Calu3 (cell line): Measurements from ENCODE around the gene IL17B. TPM values are rescaled to one million over a fixed set of nuclear protein-coding genes. Genes with fewer than 3 reads are reported as not detected.

Experiments
- BruUV-seq: library from RNA; stranded (reverse); fragments of 400-500 nt; replicated peaks from 2 replicates; lab custom pipeline; 2021; lab: Mats Ljungman, UMichigan
- CTCF ChIA-PET: fragments of 300-600 bp; sonication (Branson Sonifier 250); formaldehyde crosslinking; loops from one replicate; lab custom pipeline; 2022; ENCODE audit warnings: antibody characterized with exemption; lab: Charles Lee
- DNase-seq: peaks from one replicate; pipeline ENCODE4 v3.0.0; 2022
- H3K27ac Mint-ChIP-seq: one replicate; pipeline ENCODE4 v1.8.0; 2022; ENCODE audit warnings: mixed read lengths; ENCODE audit not compliant: unreplicated experiment
- H3K27me3 Mint-ChIP-seq: one replicate; pipeline ENCODE4 v1.8.0; 2022; ENCODE audit warnings: mixed read lengths; ENCODE audit not compliant: unreplicated experiment
- H3K36me3 Mint-ChIP-seq: one replicate; pipeline ENCODE4 v1.8.0; 2022; ENCODE audit warnings: mild to moderate bottlenecking, moderate library complexity, mixed read lengths; ENCODE audit not compliant: insufficient read depth, unreplicated experiment
- H3K4me1 Mint-ChIP-seq: one replicate; pipeline ENCODE4 v1.8.0; 2022; ENCODE audit warnings: mild to moderate bottlenecking, low read depth, mixed read lengths; ENCODE audit not compliant: unreplicated experiment
- H3K4me3 Mint-ChIP-seq: one replicate; pipeline ENCODE4 v1.8.0; 2022; ENCODE audit warnings: mild to moderate bottlenecking, low read depth, moderate library complexity, mixed read lengths; ENCODE audit not compliant: unreplicated experiment
- H3K9me3 Mint-ChIP-seq: one replicate; pipeline ENCODE4 v1.8.0; 2022; ENCODE audit warnings: low read depth, mixed read lengths; ENCODE audit not compliant: unreplicated experiment
- intact Hi-C: fragments of 100-400 bp; cut with micrococcal nuclease; formaldehyde crosslinking; loops from one replicate; pipeline ENCODE4 v1.10.0; 2022; ENCODE audit not compliant: unreplicated experiment
- total RNA-seq: library from RNA; stranded (reverse); gene quantifications from 2 replicates; pipeline ENCODE4 v1.2.3, GENCODE V29; 2022
- TF ChIP-seq, protein P1 (sequence below): fragments of 200-600 bp; IDR thresholded peaks from one replicate; pipeline ENCODE4 v1.8.0; 2022; ENCODE audit warnings: antibody characterized with exemption; ENCODE audit not compliant: unreplicated experiment

Gene IL17B
- total RNA-seq, 1 experiment from 2014 or later = not detected

DNA sequence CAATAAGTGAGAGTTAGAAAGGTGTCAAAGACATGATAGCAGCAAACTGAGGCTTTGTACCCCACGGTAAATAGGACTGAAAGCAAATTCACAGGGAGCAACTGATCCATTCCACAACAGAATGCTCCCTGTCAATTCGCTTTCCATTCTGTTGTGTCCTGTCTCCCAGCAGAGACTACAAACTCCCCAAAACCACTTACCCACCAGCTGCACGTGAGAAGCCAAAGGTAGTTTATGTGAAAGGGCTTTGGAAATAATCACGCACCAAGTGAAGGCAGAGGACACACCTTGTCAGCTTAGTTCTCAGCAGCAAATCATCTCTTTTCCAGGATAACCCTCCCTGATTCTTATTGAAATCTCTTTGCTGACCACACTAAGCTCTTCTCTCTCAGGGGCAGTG is 46.6 kb upstream of the IL17B start:
- no peaks in the 10 kb centered on the region for H3K36me3 Mint-ChIP-seq
- H3K4me1 Mint-ChIP-seq = peaks cover 4% of the 10 kb centered on the region
- H3K27me3 Mint-ChIP-seq = peaks cover 7% of the 10 kb centered on the region
- intact Hi-C loops = no loop called here
- CTCF ChIA-PET = interaction anchor here (0.7 kb wide), 1 partner anchor 14 kb away, joined by 3 read pairs; no protein-coding TSS in a partner anchor
- H3K27ac Mint-ChIP-seq = no peak overlapping the region
- H3K9me3 Mint-ChIP-seq = no peaks in the 10 kb centered on the region
- BruUV-seq = no TSS peak
- TF ChIP-seq, protein P1, sequence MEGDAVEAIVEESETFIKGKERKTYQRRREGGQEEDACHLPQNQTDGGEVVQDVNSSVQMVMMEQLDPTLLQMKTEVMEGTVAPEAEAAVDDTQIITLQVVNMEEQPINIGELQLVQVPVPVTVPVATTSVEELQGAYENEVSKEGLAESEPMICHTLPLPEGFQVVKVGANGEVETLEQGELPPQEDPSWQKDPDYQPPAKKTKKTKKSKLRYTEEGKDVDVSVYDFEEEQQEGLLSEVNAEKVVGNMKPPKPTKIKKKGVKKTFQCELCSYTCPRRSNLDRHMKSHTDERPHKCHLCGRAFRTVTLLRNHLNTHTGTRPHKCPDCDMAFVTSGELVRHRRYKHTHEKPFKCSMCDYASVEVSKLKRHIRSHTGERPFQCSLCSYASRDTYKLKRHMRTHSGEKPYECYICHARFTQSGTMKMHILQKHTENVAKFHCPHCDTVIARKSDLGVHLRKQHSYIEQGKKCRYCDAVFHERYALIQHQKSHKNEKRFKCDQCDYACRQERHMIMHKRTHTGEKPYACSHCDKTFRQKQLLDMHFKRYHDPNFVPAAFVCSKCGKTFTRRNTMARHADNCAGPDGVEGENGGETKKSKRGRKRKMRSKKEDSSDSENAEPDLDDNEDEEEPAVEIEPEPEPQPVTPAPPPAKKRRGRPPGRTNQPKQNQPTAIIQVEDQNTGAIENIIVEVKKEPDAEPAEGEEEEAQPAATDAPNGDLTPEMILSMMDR = no peak
- DNase-seq = no peak
- H3K4me3 Mint-ChIP-seq = no peak overlapping the region

DNA sequence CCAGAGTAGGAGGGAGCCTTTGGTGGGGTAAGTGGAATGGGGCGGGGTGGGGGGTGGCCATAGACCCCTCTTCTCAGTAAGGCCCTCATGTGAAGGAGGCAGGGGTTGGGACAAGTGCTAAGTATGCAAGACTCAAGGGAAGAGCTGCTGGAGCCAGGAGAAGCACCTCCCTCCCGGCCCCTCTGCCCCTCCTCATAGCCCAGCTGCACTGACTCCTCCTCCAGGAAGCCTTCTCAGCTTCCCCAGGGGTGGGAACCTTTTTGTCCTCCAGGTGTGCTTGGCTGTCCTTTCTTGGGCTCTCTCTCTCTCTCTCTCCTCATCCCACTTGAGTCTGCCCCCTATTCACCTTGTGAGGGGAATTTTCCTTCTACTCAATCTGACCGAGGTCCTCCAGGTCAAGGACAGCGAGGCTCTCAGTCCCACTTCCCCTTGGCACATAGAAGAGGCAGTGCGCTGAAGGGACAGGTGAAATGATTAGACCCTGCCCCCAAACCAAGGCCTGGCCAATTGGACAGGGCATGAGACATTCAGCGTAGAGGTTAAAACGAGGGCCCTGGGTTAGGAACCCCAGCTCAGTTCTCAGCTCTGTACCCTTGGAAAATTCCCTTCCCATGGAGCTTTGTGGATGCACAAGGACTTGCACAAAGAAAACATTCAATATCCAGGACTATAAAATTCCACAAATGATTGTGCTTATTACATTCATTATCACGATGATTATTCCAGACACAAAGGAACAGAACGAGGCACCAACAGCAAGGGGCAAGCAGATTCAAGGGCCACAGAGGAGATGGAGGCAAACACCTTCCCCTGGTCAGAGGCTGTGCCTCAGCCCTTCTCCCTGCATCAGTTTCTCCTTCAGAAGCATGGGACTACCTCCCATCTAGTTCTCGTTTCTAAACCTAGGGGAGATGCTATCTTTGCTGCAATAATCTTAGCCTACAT is 45.6 kb upstream of the IL17B start:
- Mint-ChIP-seq H3K36me3 (no peaks in the 10 kb centered on the region), H3K4me1 (no peaks in the 10 kb centered on the region), H3K9me3 (no peaks in the 10 kb centered on the region), H3K27me3 (peaks cover 18% of the 10 kb centered on the region), H3K27ac (no peak overlapping the region), H3K4me3 (no peak overlapping the region)
- intact Hi-C loops = no loop called here
- CTCF ChIA-PET = interaction anchor here (0.7 to 1.9 kb wide), 2 partner anchors 11 to 13 kb away, joined by 3 to 5 read pairs; no protein-coding TSS in a partner anchor
- TF ChIP-seq, protein P1 = no peak
- DNase-seq = no peak
- BruUV-seq = no TSS peak

DNA sequence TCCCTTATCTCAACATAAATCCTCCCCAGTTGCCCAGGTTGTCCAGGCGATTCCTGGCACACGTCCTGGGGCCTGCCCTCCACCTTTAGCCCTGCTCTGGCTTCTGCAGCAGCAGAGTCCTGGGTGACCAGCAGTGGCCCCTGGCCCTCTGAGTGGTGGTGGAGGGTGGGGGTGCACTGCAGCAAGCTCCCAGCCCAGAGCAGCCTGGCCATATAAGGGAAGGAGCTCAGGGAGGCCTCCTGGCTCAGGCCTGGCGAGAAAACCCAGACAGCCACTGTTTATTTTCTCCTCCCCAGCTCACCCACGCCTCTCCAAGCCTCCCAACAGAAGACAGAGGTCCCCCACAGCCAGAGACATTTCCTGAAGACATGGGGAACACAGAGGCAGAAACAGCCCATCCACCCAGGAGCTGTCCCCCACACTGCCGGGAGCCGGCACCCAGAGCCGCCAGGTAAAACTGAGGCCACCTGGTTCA is 44.7 kb upstream of the IL17B start:
- no peaks in the 10 kb centered on the region for H3K36me3 Mint-ChIP-seq
- DNase-seq = no peak
- BruUV-seq = no TSS peak
- intact Hi-C loops = no loop called here
- no peak overlapping the region for H3K4me3 Mint-ChIP-seq
- peaks cover 26% of the 10 kb centered on the region for H3K27me3 Mint-ChIP-seq
- H3K27ac Mint-ChIP-seq = no peak overlapping the region
- TF ChIP-seq, protein P1 = no peak
- no peaks in the 10 kb centered on the region for H3K4me1 Mint-ChIP-seq
- H3K9me3 Mint-ChIP-seq = no peaks in the 10 kb centered on the region
- CTCF ChIA-PET = interaction anchor here (1.9 kb wide), 1 partner anchor 11 kb away, joined by 5 read pairs; no protein-coding TSS in a partner anchor

DNA sequence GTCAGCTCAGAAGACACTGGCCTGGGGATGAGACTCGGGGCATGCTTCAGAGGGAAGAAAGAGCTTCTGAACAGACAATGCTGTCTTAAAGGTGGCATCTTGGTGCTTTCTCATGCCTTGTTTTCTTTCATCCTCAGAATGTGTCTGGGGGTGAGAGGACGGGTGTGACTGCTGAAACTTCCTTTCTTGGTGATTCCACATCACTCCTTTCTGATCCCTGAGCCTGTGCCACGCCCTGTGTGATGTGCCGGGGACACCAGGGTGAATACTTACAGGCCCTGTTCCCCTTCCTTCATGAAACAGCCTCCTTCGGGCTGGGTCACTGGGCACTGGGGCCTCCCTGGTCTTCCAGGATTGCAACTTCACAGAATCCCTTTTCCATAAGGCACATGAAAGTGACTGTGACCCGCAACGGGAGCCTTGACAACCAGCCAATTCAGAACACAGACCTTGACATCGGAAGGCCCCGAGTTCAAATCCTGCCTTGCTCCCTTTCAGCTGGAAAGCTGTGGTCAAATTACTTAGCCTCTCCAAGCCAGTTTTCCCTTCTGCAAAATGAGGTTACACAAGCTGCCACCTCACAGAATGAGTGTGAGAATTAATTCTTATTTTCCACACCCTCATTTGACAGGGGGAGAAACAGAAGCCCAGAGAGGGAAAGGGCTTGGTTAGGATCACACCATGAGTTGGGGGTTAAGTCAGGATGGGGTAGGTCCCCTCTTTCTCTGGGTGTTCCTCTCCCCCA is 44.1 kb upstream of the IL17B start:
- Mint-ChIP-seq H3K36me3 (no peaks in the 10 kb centered on the region), H3K4me3 (no peak overlapping the region), H3K27me3 (peaks cover 32% of the 10 kb centered on the region), H3K4me1 (no peaks in the 10 kb centered on the region), H3K9me3 (no peaks in the 10 kb centered on the region), H3K27ac (no peak overlapping the region)
- intact Hi-C loops = no loop called here
- TF ChIP-seq, protein P1 = no peak
- CTCF ChIA-PET = interaction anchor here (0.6 to 1.9 kb wide), 2 partner anchors 10 to 456 kb away, joined by 4 to 5 read pairs; no protein-coding TSS in a partner anchor
- BruUV-seq = no TSS peak
- no peak for DNase-seq
